KOPT-K1 (cell line): ENCODE measurements around the gene ANKRD60.
A peak's percentile ranks its signal among the peaks of the same experiment; 100 is the strongest.

Experiments
- H3K27ac ChIP-seq: fragments of 200-600 bp; sonication (generic); 2 replicates; pipeline ENCODE4 v1.5.1; 2016; ENCODE audit warnings: antibody characterized with exemption, mild to moderate bottlenecking, low read depth, low read length; ENCODE audit not compliant: poor library complexity, severe bottlenecking
- H3K36me3 ChIP-seq: fragments of 200-600 bp; sonication (generic); 2 replicates; pipeline ENCODE4 v1.5.1; 2017; ENCODE audit warnings: antibody characterized with exemption, mild to moderate bottlenecking, low read length, moderate library complexity; ENCODE audit not compliant: insufficient read depth
- H3K9me3 ChIP-seq: fragments of 200-600 bp; sonication (generic); 2 replicates; pipeline ENCODE4 v1.5.1; 2017; ENCODE audit warnings: antibody characterized with exemption, low read length, mild to moderate bottlenecking; ENCODE audit not compliant: insufficient read depth, poor library complexity, severe bottlenecking

The ANKRD60 gene

DNA sequence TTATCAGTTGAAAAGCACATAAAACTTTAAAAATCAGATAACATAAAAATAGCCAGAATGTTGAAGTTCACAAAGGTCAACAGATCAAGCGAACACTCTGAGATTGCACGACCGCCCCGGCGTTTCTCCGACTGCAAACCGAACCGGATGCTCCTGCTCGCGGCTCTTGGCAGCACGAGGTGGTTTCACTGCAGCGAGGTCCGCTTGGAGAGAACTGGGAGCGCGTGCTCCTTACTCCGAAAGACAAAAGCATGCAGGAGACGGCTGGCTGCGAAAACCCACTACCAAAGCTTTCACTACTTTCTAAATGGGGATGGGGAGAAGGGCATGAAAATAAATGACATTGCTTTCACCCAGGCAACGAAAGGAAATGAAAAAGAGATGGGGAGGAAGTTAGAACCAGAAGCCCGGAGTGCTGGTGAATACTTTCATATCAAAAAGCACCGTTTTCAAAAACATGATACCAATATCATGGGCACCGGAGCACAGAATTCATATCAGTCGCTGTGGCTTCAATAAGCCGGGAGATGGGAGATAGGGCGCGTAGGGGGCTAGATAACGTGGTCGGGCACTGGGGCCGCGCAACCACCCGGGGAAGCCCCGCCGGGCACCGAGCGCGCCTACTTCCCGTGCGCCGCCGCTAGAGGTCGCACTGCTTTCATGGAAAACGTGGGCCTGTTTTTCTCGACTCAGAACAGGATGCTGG, 8.3 kb upstream of the ANKRD60 start:
- Histone ChIP-seq H3K27ac (peak overlapping the region; percentile 2), H3K36me3 (no peaks in the 10 kb centered on the region)

DNA sequence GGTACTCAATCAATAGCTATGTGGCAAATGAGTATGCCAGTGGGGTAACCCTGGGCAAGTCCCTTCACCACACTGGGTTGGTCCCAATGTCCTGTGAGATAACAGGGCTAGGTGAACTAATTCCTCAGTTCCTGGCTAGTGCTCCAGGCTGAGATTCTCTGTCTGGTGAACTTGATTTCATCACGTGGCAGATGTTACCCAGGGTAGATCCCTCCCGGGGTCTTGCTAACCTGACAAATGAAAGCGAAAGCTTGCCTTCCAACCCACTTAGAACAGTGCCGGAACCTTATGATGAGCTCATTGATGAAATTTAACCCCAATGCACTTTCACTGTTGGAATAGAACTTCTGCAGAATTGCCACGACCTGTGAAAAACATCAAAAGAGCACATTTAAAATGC, 6.6 kb upstream of the ANKRD60 start:
- Histone ChIP-seq H3K9me3 (no peaks in the 10 kb centered on the region), H3K27ac (no peak overlapping the region)

More for the DNA sequence above, 8.3 kb upstream of the ANKRD60 start:
- no peaks in the 10 kb centered on the region for H3K9me3 ChIP-seq

DNA sequence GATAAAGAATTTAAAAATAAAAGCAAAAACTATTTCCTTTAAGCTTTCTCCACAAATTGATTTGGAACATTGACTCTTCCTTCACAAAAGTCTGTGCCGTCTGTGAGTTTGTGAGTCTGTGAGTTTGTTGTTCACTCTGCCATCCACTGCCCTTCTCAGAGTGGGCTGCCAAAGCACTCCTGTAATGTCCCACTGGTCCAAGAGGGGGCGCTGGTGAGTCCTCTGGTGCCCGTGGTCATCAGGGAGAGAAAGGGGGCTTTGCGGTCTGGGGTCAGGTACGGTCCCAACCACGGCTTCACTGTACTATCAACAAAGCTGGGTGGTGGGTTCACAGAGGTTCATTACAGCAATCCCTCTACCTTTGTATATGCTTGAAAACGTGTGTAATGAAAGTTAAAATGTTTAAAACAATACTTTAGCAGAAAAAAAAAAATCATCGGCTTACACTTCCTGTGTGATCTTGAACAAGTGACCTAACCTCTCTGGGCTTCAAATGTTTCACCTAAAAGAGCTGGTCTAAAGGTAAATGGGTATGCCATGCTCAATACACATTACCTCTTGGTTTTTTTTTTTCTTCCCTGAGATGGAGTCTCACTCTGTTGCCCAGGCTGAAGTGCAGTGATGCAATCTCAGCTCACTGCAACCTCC, 5.6 kb upstream of the ANKRD60 start:
- H3K36me3 ChIP-seq = no peaks in the 10 kb centered on the region
- no peaks in the 10 kb centered on the region for H3K9me3 ChIP-seq
- no peak overlapping the region for H3K27ac ChIP-seq

More for the DNA sequence above, 6.6 kb upstream of the ANKRD60 start:
- no peaks in the 10 kb centered on the region for H3K36me3 ChIP-seq

- Histone ChIP-seq H3K36me3 (no peaks in the 10 kb centered on the region), H3K27ac (no peak overlapping the region)
Observed at GRCh38 chr20:58233393-58233792, 4.9 kb upstream of the ANKRD60 start.

GRCh38 chr20:58231683-58232082, 3.2 kb upstream of the ANKRD60 start:
- Histone ChIP-seq H3K36me3 (no peaks in the 10 kb centered on the region), H3K27ac (no peak overlapping the region), H3K9me3 (no peaks in the 10 kb centered on the region)

More at GRCh38 chr20:58233393-58233792, 4.9 kb upstream of the ANKRD60 start:
- H3K9me3 ChIP-seq = no peaks in the 10 kb centered on the region

GRCh38 chr20:58229198-58229798, 845 bp upstream of the ANKRD60 start:
- H3K27ac ChIP-seq = no peak overlapping the region

DNA sequence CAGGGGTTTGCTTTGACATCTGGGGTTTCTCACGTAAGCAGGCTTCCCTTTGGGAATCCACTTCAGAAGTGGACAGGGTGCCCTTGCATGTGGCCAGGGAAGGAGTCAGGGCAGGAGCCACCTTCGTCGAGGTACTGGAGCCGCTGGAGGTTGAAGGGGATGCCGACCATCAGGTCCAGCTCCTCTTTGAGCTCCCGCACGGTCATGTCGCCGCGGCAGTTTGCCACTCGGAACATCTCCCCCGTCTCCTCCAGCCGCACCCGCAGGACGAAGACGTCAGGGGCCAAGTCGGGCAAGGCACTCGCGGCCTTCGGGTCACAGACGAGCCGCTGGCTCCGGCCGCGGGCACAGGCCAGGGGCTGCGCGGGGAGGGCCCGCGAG, 360 bp downstream of the ANKRD60 start:
- Histone ChIP-seq H3K36me3 (no peaks in the 10 kb centered on the region), H3K9me3 (no peaks in the 10 kb centered on the region), H3K27ac (no peak overlapping the region)

More at GRCh38 chr20:58229198-58229798, 845 bp upstream of the ANKRD60 start:
- Histone ChIP-seq H3K36me3 (no peaks in the 10 kb centered on the region), H3K9me3 (no peaks in the 10 kb centered on the region)

- H3K36me3 ChIP-seq = no peaks in the 10 kb centered on the region
- no peaks in the 10 kb centered on the region for H3K9me3 ChIP-seq
- H3K27ac ChIP-seq = no peak overlapping the region
Observed at GRCh38 chr20:58227391-58228102, 906 bp downstream of the ANKRD60 start.

DNA sequence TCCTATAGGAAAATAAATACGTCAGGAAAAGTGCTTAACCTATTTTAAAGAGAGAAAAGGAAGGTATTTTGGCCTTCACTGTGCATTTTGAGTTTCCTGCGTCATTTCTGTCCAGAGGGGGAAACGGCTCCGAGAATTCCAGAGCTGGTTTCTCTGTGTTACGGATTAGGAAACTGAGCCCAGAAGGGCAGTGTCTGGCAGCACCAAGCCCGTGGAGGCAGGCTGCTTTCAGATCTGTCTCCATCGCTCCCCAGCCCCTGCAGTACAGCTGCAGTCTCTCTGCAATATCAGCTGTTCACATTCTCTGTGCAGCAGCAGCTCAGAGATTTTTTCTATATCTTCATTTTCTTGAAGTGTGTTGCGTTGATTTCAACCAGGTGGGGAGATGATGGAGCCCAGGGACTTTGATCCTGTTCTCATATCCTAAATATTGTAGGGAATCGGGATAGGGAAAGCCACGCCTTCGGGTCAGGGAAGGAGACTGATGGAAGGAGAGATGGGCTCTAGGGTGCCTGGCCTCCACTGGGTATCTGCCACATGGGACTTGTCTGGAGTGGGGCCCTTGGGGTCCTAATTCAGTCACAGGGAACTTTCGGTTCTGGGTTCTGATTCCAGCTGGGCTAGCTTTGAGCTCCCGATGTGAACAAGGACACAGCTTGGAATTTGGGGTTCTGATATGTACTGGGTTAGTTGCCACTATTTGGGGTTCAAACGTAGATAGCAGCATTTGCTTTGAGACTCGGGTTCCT, 2.8 kb downstream of the ANKRD60 start:
- Histone ChIP-seq H3K9me3 (no peaks in the 10 kb centered on the region), H3K36me3 (no peaks in the 10 kb centered on the region), H3K27ac (no peak overlapping the region)

DNA sequence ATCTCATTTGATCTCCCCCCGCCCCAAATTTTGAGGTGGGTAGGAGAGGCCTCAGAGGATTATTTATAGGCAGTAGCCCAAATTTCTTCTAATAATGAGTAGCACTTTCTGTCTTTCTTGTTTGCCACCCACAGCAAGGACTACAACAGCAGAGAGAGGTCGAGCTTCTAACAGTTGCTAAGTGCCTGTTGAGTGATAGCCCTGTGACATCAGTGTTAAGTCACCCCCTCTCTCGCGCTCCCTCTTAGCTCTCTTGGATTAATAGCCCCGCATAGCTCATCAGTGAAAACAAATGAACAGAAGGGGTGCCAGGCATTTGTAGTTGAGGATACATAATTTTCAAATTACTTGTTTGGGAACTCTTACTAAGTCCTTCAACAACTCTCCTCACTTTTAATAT, 3.5 kb downstream of the ANKRD60 start:
- Histone ChIP-seq H3K9me3 (no peaks in the 10 kb centered on the region), H3K27ac (no peak overlapping the region), H3K36me3 (no peaks in the 10 kb centered on the region)

GRCh38 chr20:58224097-58224496, 4.4 kb downstream of the ANKRD60 start:
- H3K36me3 ChIP-seq = no peaks in the 10 kb centered on the region
- H3K27ac ChIP-seq = no peak overlapping the region
- H3K9me3 ChIP-seq = peaks cover 5% of the 10 kb centered on the region

GRCh38 chr20:58223358-58223941, 5.0 kb downstream of the ANKRD60 start:
- H3K9me3 ChIP-seq = peaks cover 12% of the 10 kb centered on the region
- no peaks in the 10 kb centered on the region for H3K36me3 ChIP-seq
- H3K27ac ChIP-seq = no peak overlapping the region

DNA sequence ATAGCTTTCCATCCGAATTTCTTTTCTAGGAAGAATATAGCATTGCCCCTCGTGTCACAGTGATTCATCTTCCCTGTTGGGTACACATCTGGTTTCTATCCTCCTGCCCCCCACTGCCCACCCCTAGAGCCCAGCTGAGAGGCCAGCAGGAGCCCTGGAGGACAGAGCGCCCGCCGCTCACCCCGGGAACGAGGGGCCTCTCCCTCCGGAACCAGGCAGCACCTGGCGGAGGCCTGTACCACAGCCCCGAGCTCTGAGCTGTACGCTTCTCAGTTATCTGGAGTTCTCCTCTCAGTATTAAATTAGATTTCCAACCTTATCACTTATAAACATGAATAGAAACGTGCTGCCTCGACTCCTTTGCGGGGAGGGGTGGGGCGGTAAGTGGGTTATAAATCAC, 6.0 kb downstream of the ANKRD60 start:
- peaks cover 15% of the 10 kb centered on the region for H3K9me3 ChIP-seq
- no peaks in the 10 kb centered on the region for H3K36me3 ChIP-seq
- no peak overlapping the region for H3K27ac ChIP-seq

DNA sequence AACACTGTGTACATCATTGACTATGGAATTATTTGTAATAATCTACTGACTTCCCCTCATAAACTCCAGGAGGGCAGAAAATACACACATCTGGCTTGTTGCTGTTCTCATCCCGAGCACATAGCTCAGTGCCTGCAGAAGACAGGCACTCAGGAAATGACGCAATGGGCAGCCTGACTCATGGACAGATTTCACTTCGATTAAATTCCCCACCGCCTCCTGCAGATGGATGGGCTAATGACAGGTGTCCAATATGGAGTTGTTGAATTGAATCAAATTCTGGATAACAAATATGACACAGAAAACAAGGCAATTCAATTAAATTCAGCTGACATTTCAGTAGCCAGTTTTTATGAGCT, 9.1 kb downstream of the ANKRD60 start:
- Histone ChIP-seq H3K9me3 (peaks cover 15% of the 10 kb centered on the region), H3K36me3 (no peaks in the 10 kb centered on the region), H3K27ac (no peak overlapping the region)
